Panc1 (cell line): Measurements from ENCODE around the gene TIMM9. TPM values are rescaled to one million over a fixed set of nuclear protein-coding genes. Genes with fewer than 3 reads are reported as not detected.

Source experiments
- ATAC-seq: fragments of 200-7000 bp; cut with Tn5 transposase; 2 replicates; pipeline ENCODE4 v1.9.1; 2020; ENCODE audit warnings: mild to moderate bottlenecking, moderate library complexity
- BruUV-seq: library from RNA; stranded (reverse); fragments of 400-500 nt; replicated peaks from 2 replicates; lab custom pipeline; 2021; lab: Mats Ljungman, UMichigan
- CTCF ChIA-PET: fragments of 300-600 bp; sonication (Branson Sonifier 250); formaldehyde crosslinking; loops from one replicate; lab custom pipeline; 2022; ENCODE audit warnings: antibody characterized with exemption; lab: Charles Lee
- POLR2A ChIA-PET: fragments of 300-600 bp; sonication (Branson Sonifier 250); formaldehyde crosslinking; loops from one replicate; lab custom pipeline; 2022; ENCODE audit warnings: antibody characterized with exemption; lab: Charles Lee
- DNase-seq: peaks from one replicate; pipeline ENCODE4 v3.0.0-alpha.2; 2010; ENCODE audit warnings: low read depth, low spot score
- H3K27ac ChIP-seq: 2 replicates; pipeline ENCODE4 v1.5.1; 2011; ENCODE audit warnings: mild to moderate bottlenecking, low read length, inconsistent platforms
- H3K27me3 ChIP-seq: fragments of 200-500 bp; sonication (Bioruptor generic); 2 replicates; pipeline ENCODE4 v1.6.0; 2014; ENCODE audit warnings: low read length, inconsistent platforms; ENCODE audit not compliant: control insufficient read depth, insufficient read depth
- H3K36me3 ChIP-seq: fragments of 200-500 bp; sonication (Bioruptor generic); 2 replicates; pipeline ENCODE4 v1.5.1; 2014; ENCODE audit warnings: inconsistent platforms, mild to moderate bottlenecking, low read length, moderate library complexity; ENCODE audit not compliant: control insufficient read depth, insufficient read depth
- H3K4me1 ChIP-seq: 2 replicates; pipeline ENCODE4 v1.5.1; 2011; ENCODE audit warnings: inconsistent platforms, mild to moderate bottlenecking, low read length, moderate library complexity; ENCODE audit not compliant: control insufficient read depth, insufficient read depth
- H3K4me3 ChIP-seq, 2 experiments: 2 replicates each; pipeline ENCODE4 v1.5.1; 2011 to 2012; ENCODE audit warnings: low read depth in 2 of 2, low read length in 2 of 2, mild to moderate bottlenecking in 2 of 2, inconsistent platforms in 1 of 2, moderate library complexity in 1 of 2
- H3K9me3 ChIP-seq: fragments of 200-500 bp; sonication (Bioruptor generic); 2 replicates; pipeline ENCODE4 v1.5.1; 2014; ENCODE audit warnings: low read depth, mild to moderate bottlenecking, inconsistent platforms, low read length, moderate library complexity; ENCODE audit not compliant: control insufficient read depth, insufficient read depth
- CTCF ChIP-seq: fragments of 450-650 bp; IDR thresholded peaks from 2 replicates; pipeline ENCODE4 v1.5.1; 2017; ENCODE audit warnings: mild to moderate bottlenecking
- POLR2AphosphoS5 ChIP-seq: IDR thresholded peaks from 2 replicates; pipeline ENCODE4 v1.6.1; 2012; ENCODE audit warnings: mild to moderate bottlenecking, low read depth, low read length, moderate library complexity
- REST ChIP-seq, 2 experiments: IDR thresholded peaks; 2 replicates each; pipeline ENCODE4 v1.6.1; 2011 to 2012; ENCODE audit warnings: low read depth in 2 of 2, control low read depth in 1 of 2, low read length in 1 of 2, mild to moderate bottlenecking in 1 of 2, moderate library complexity in 1 of 2; ENCODE audit not compliant: insufficient read depth in 1 of 2
- SIN3A ChIP-seq: IDR thresholded peaks from 2 replicates; pipeline ENCODE4 v1.6.1; 2012; ENCODE audit warnings: low read depth, mild to moderate bottlenecking, low read length, moderate library complexity, borderline replicate concordance; ENCODE audit not compliant: insufficient read depth
- TCF7L2 ChIP-seq: IDR thresholded peaks from 2 replicates; pipeline ENCODE4 v1.6.1; 2011; ENCODE audit warnings: mild to moderate bottlenecking, low read depth, low read length, inconsistent platforms
- in situ Hi-C: cut with HindIII; loops from 2 replicates; pipeline ENCODE4 v1.10.0; 2016; ENCODE audit warnings: low sequenced_read_pairs, low pct_unique_long_range_greater_than_20kb
- intact Hi-C: fragments of 100-400 bp; cut with micrococcal nuclease; formaldehyde crosslinking; loops from one replicate; pipeline ENCODE4 v1.10.0; 2022; ENCODE audit not compliant: unreplicated experiment
- total RNA-seq: library from RNA; stranded (reverse); gene quantifications from one replicate; pipeline ENCODE4 v1.2.1, GENCODE V29; 2021; ENCODE audit not compliant: unreplicated experiment

Gene TIMM9
- total RNA-seq, 1 experiment from 2014 or later: 34.4 TPM

- H3K27ac ChIP-seq: no peak overlapping the region
- no TSS peak for BruUV-seq
- TF ChIP-seq POLR2AphosphoS5: no peak
- no peak for TF ChIP-seq CTCF
- no peak for TF ChIP-seq SIN3A
- TF ChIP-seq TCF7L2: no peak
- no peak for TF ChIP-seq REST (IDR thresholded peaks at IDR 0.05; ENCODE audit: insufficient read depth in 1 of 2, low read depth in 2 of 2, low read length in 1 of 2)
- no peak for DNase-seq
- in situ Hi-C loops: no loop called here
- ChIA-PET POLR2A (interaction anchor here (0.7 kb wide), 1 partner anchor 40 kb away, joined by 4 read pairs; no protein-coding TSS in a partner anchor), CTCF (no interaction called here)
- peaks cover 4% of the 10 kb centered on the region for H3K36me3 ChIP-seq
- no peaks in the 10 kb centered on the region for H3K27me3 ChIP-seq
- H3K4me1 ChIP-seq: peaks cover 3% of the 10 kb centered on the region
- intact Hi-C loops: no loop called here
- no peak for ATAC-seq
- no peaks in the 10 kb centered on the region for H3K9me3 ChIP-seq
- no peak overlapping the region for H3K4me3 ChIP-seq
These were observed 38.1 kb upstream of the TIMM9 start for GRCh38 chr14:58465421-58465820.

GRCh38 chr14:58464652-58465051 lies 37.3 kb upstream of the TIMM9 start:
- BruUV-seq: no TSS peak
- ATAC-seq: no peak
- intact Hi-C loops: no loop called here

More at GRCh38 chr14:58464652-58465051, 37.3 kb upstream of the TIMM9 start:
- Histone ChIP-seq H3K27me3 (no peaks in the 10 kb centered on the region), H3K27ac (no peak overlapping the region), H3K4me3 (no peak overlapping the region), H3K36me3 (peaks cover 4% of the 10 kb centered on the region), H3K4me1 (peaks cover 3% of the 10 kb centered on the region), H3K9me3 (no peaks in the 10 kb centered on the region)
- in situ Hi-C loops: no loop called here
- CTCF ChIA-PET: no interaction called here
- no peak for TF ChIP-seq REST (IDR thresholded peaks at IDR 0.05; ENCODE audit: insufficient read depth in 1 of 2, low read depth in 2 of 2, low read length in 1 of 2)
- TF ChIP-seq SIN3A: no peak
- TF ChIP-seq TCF7L2: no peak
- no peak for TF ChIP-seq POLR2AphosphoS5
- DNase-seq: no peak
- POLR2A ChIA-PET: no interaction called here
